ENCODE results near the gene KANSL1. TPM values are rescaled to one million over a fixed set of nuclear protein-coding genes. Genes with fewer than 3 reads are reported as not detected.
"Not testable (repeated sequence)": the region's sequence is repeated elsewhere in the genome, so short reads cannot be mapped to it uniquely, and the experiment has no call there.

KANSL1 gene
- total RNA-seq, 1 donor from 2014 or later = 94.5 TPM

- H3K36me3 ChIP-seq (ENCODE audit: control insufficient read depth in 3 of 3, insufficient read depth in 3 of 3, low read length in 3 of 3) = peaks cover 5 to 7% (median 6%) of the 10 kb centered on the region in 3 donors
- H3K9me3 ChIP-seq (ENCODE audit: control insufficient read depth in 3 of 3, low read length in 3 of 3) = no peaks in the 10 kb centered on the region
- H3K4me3 ChIP-seq (ENCODE audit: low read length in 3 of 3) = no peak overlapping the region
- peaks cover 3 to 10% (median 7%) of the 10 kb centered on the region in 3 donors for H3K4me1 ChIP-seq (ENCODE audit: control insufficient read depth in 3 of 3, insufficient read depth in 3 of 3, low read length in 3 of 3)
- H3K9ac ChIP-seq (ENCODE audit: low read depth in 1 of 3, low read length in 3 of 3) = no peak overlapping the region
- no peak overlapping the region for H3K27ac ChIP-seq (ENCODE audit: low read depth, low read length)
- no peaks in the 10 kb centered on the region for H3K27me3 ChIP-seq (ENCODE audit: control insufficient read depth in 3 of 3, insufficient read depth in 3 of 3, low read length in 3 of 3)
Measured at GRCh38 chr17:46009681-46010596, 183.3 kb downstream of the KANSL1 start.

GRCh38 chr17:46008591-46008990 lies 184.6 kb downstream of the KANSL1 start:
- H3K27ac ChIP-seq (ENCODE audit: low read depth, low read length) = no peak overlapping the region
- peaks cover 0 to 6% (median 2%) of the 10 kb centered on the region in 3 donors for H3K36me3 ChIP-seq (ENCODE audit: control insufficient read depth in 3 of 3, insufficient read depth in 3 of 3, low read length in 3 of 3)
- no peak overlapping the region for H3K4me3 ChIP-seq (ENCODE audit: low read length in 3 of 3)
- H3K27me3 ChIP-seq (ENCODE audit: control insufficient read depth in 3 of 3, insufficient read depth in 3 of 3, low read length in 3 of 3) = no peaks in the 10 kb centered on the region
- no peak overlapping the region for H3K9ac ChIP-seq (ENCODE audit: low read depth in 1 of 3, low read length in 3 of 3)
- no peaks in the 10 kb centered on the region for H3K9me3 ChIP-seq (ENCODE audit: control insufficient read depth in 3 of 3, low read length in 3 of 3)
- peaks cover 8 to 16% (median 13%) of the 10 kb centered on the region in 3 donors for H3K4me1 ChIP-seq (ENCODE audit: control insufficient read depth in 3 of 3, insufficient read depth in 3 of 3, low read length in 3 of 3)

- Histone ChIP-seq H3K27ac (ENCODE audit: low read depth, low read length) (no peak overlapping the region), H3K4me3 (ENCODE audit: low read length in 3 of 3) (no peak overlapping the region), H3K36me3 (ENCODE audit: control insufficient read depth in 3 of 3, insufficient read depth in 3 of 3, low read length in 3 of 3) (peaks cover 0 to 5% (median 0%) of the 10 kb centered on the region in 3 donors), H3K4me1 (ENCODE audit: control insufficient read depth in 3 of 3, insufficient read depth in 3 of 3, low read length in 3 of 3) (peaks cover 17 to 23% (median 18%) of the 10 kb centered on the region in 3 donors), H3K9ac (ENCODE audit: low read depth in 1 of 3, low read length in 3 of 3) (no peak overlapping the region), H3K9me3 (ENCODE audit: control insufficient read depth in 3 of 3, low read length in 3 of 3) (no peaks in the 10 kb centered on the region), H3K27me3 (ENCODE audit: control insufficient read depth in 3 of 3, insufficient read depth in 3 of 3, low read length in 3 of 3) (no peaks in the 10 kb centered on the region)
Measured at GRCh38 chr17:46007461-46007965, 185.7 kb downstream of the KANSL1 start.

- not testable (repeated sequence) for H3K9ac ChIP-seq (ENCODE audit: low read depth in 1 of 3, low read length in 3 of 3); H3K9me3 ChIP-seq (ENCODE audit: control insufficient read depth in 3 of 3, low read length in 3 of 3); H3K4me3 ChIP-seq (ENCODE audit: low read length in 3 of 3); H3K36me3 ChIP-seq (ENCODE audit: control insufficient read depth in 3 of 3, insufficient read depth in 3 of 3, low read length in 3 of 3); H3K27me3 ChIP-seq (ENCODE audit: control insufficient read depth in 3 of 3, insufficient read depth in 3 of 3, low read length in 3 of 3); H3K27ac ChIP-seq (ENCODE audit: low read depth, low read length)
- peaks cover 17 to 23% (median 18%) of the 10 kb centered on the region in 3 donors for H3K4me1 ChIP-seq (ENCODE audit: control insufficient read depth in 3 of 3, insufficient read depth in 3 of 3, low read length in 3 of 3)
Measured at GRCh38 chr17:46006082-46006481, 187.1 kb downstream of the KANSL1 start.

GRCh38 chr17:46003907-46004748 lies 189.1 kb downstream of the KANSL1 start:
- Histone ChIP-seq H3K9ac (ENCODE audit: low read depth in 1 of 3, low read length in 3 of 3) (peak overlapping the region in 2 of 3 donors; percentile 35 to 51), H3K36me3 (ENCODE audit: control insufficient read depth in 3 of 3, insufficient read depth in 3 of 3, low read length in 3 of 3) (no peaks in the 10 kb centered on the region), H3K4me1 (ENCODE audit: control insufficient read depth in 3 of 3, insufficient read depth in 3 of 3, low read length in 3 of 3) (peaks cover 17 to 20% (median 18%) of the 10 kb centered on the region in 3 donors), H3K27ac (ENCODE audit: low read depth, low read length) (no peak overlapping the region), H3K27me3 (ENCODE audit: control insufficient read depth in 3 of 3, insufficient read depth in 3 of 3, low read length in 3 of 3) (no peaks in the 10 kb centered on the region), H3K9me3 (ENCODE audit: control insufficient read depth in 3 of 3, low read length in 3 of 3) (no peaks in the 10 kb centered on the region), H3K4me3 (ENCODE audit: low read length in 3 of 3) (no peak overlapping the region)

GRCh38 chr17:46002973-46003316 lies 190.3 kb downstream of the KANSL1 start:
- H3K9me3 ChIP-seq (ENCODE audit: control insufficient read depth in 3 of 3, low read length in 3 of 3) = no peaks in the 10 kb centered on the region
- H3K36me3 ChIP-seq (ENCODE audit: control insufficient read depth in 3 of 3, insufficient read depth in 3 of 3, low read length in 3 of 3) = peaks cover 0 to 5% (median 3%) of the 10 kb centered on the region in 3 donors
- no peaks in the 10 kb centered on the region for H3K27me3 ChIP-seq (ENCODE audit: control insufficient read depth in 3 of 3, insufficient read depth in 3 of 3, low read length in 3 of 3)
- H3K4me3 ChIP-seq (ENCODE audit: low read length in 3 of 3) = no peak overlapping the region
- H3K4me1 ChIP-seq (ENCODE audit: control insufficient read depth in 3 of 3, insufficient read depth in 3 of 3, low read length in 3 of 3) = peaks cover 15 to 18% (median 17%) of the 10 kb centered on the region in 3 donors
- no peak overlapping the region for H3K27ac ChIP-seq (ENCODE audit: low read depth, low read length)
- peak overlapping the region in 1 of 3 donors; percentile 8 for H3K9ac ChIP-seq (ENCODE audit: low read depth in 1 of 3, low read length in 3 of 3)

- no peak overlapping the region for H3K27ac ChIP-seq (ENCODE audit: low read depth, low read length)
- peaks cover 0 to 5% (median 3%) of the 10 kb centered on the region in 3 donors for H3K36me3 ChIP-seq (ENCODE audit: control insufficient read depth in 3 of 3, insufficient read depth in 3 of 3, low read length in 3 of 3)
- H3K9me3 ChIP-seq (ENCODE audit: control insufficient read depth in 3 of 3, low read length in 3 of 3) = no peaks in the 10 kb centered on the region
- H3K27me3 ChIP-seq (ENCODE audit: control insufficient read depth in 3 of 3, insufficient read depth in 3 of 3, low read length in 3 of 3) = no peaks in the 10 kb centered on the region
- peaks cover 13 to 15% (median 14%) of the 10 kb centered on the region in 3 donors for H3K4me1 ChIP-seq (ENCODE audit: control insufficient read depth in 3 of 3, insufficient read depth in 3 of 3, low read length in 3 of 3)
- peak overlapping the region in 1 of 3 donors; percentile 8 for H3K9ac ChIP-seq (ENCODE audit: low read depth in 1 of 3, low read length in 3 of 3)
- no peak overlapping the region for H3K4me3 ChIP-seq (ENCODE audit: low read length in 3 of 3)
Measured at GRCh38 chr17:46002311-46002972, 190.8 kb downstream of the KANSL1 start.

- peaks cover 12 to 15% (median 12%) of the 10 kb centered on the region in 3 donors for H3K4me1 ChIP-seq (ENCODE audit: control insufficient read depth in 3 of 3, insufficient read depth in 3 of 3, low read length in 3 of 3)
- H3K27ac ChIP-seq (ENCODE audit: low read depth, low read length) = no peak overlapping the region
- H3K9me3 ChIP-seq (ENCODE audit: control insufficient read depth in 3 of 3, low read length in 3 of 3) = no peaks in the 10 kb centered on the region
- no peaks in the 10 kb centered on the region for H3K27me3 ChIP-seq (ENCODE audit: control insufficient read depth in 3 of 3, insufficient read depth in 3 of 3, low read length in 3 of 3)
- H3K4me3 ChIP-seq (ENCODE audit: low read length in 3 of 3) = no peak overlapping the region
- H3K36me3 ChIP-seq (ENCODE audit: control insufficient read depth in 3 of 3, insufficient read depth in 3 of 3, low read length in 3 of 3) = peaks cover 2 to 10% (median 8%) of the 10 kb centered on the region in 3 donors
- H3K9ac ChIP-seq (ENCODE audit: low read depth in 1 of 3, low read length in 3 of 3) = no peak overlapping the region
Measured at GRCh38 chr17:46001390-46002310, 191.6 kb downstream of the KANSL1 start.

GRCh38 chr17:46000757-46001156 lies 192.5 kb downstream of the KANSL1 start:
- Histone ChIP-seq H3K4me3 (ENCODE audit: low read length in 3 of 3) (no peak overlapping the region), H3K9ac (ENCODE audit: low read depth in 1 of 3, low read length in 3 of 3) (no peak overlapping the region), H3K36me3 (ENCODE audit: control insufficient read depth in 3 of 3, insufficient read depth in 3 of 3, low read length in 3 of 3) (peaks cover 2 to 12% (median 11%) of the 10 kb centered on the region in 3 donors), H3K9me3 (ENCODE audit: control insufficient read depth in 3 of 3, low read length in 3 of 3) (no peaks in the 10 kb centered on the region), H3K4me1 (ENCODE audit: control insufficient read depth in 3 of 3, insufficient read depth in 3 of 3, low read length in 3 of 3) (peaks cover 12 to 18% (median 15%) of the 10 kb centered on the region in 3 donors), H3K27ac (ENCODE audit: low read depth, low read length) (no peak overlapping the region), H3K27me3 (ENCODE audit: control insufficient read depth in 3 of 3, insufficient read depth in 3 of 3, low read length in 3 of 3) (no peaks in the 10 kb centered on the region)

Data from skeletal muscle tissue (tissue), 4 donors.